Neural progenitor cell (in vitro differentiated cells): ENCODE data around the gene GLTP. TPM values are rescaled to one million over a fixed set of nuclear protein-coding genes. Genes with fewer than 3 reads are reported as not detected.

ENCODE experiments used
- DNase-seq: peaks from one replicate; pipeline ENCODE4 v3.0.0-alpha.2; 2016; ENCODE audit warnings: low spot score
- H2AFZ ChIP-seq: fragments of 200-600 bp; sonication (generic); replicated peaks from 2 replicates; pipeline ENCODE4 v1.6.1; 2016; ENCODE audit warnings: antibody characterized with exemption
- H3F3A ChIP-seq: fragments of 200-600 bp; sonication (generic); 2 replicates; pipeline ENCODE4 v1.6.1; 2016; ENCODE audit warnings: antibody characterized with exemption, low read depth
- H3K27ac ChIP-seq: fragments of 200-600 bp; sonication (generic); 2 replicates; pipeline ENCODE4 v1.5.1; 2016; ENCODE audit warnings: mild to moderate bottlenecking
- H3K27me3 ChIP-seq: fragments of 200-600 bp; sonication (generic); 2 replicates; pipeline ENCODE4 v1.6.1; 2016; ENCODE audit warnings: mild to moderate bottlenecking, moderate library complexity
- H3K36me3 ChIP-seq: fragments of 200-600 bp; sonication (generic); 2 replicates; pipeline ENCODE4 v1.5.1; 2016
- H3K4me1 ChIP-seq: fragments of 200-600 bp; sonication (generic); 2 replicates; pipeline ENCODE4 v1.6.1; 2016; ENCODE audit warnings: mixed run types
- H3K4me2 ChIP-seq: fragments of 200-600 bp; sonication (generic); 2 replicates; pipeline ENCODE4 v1.6.1; 2016
- H3K4me3 ChIP-seq: fragments of 200-600 bp; sonication (generic); 2 replicates; pipeline ENCODE4 v1.5.1; 2016
- H3K79me2 ChIP-seq: fragments of 200-600 bp; sonication (generic); 2 replicates; pipeline ENCODE4 v1.6.1; 2016; ENCODE audit warnings: low read depth
- H3K9ac ChIP-seq: fragments of 200-600 bp; sonication (generic); 2 replicates; pipeline ENCODE4 v1.6.1; 2016
- H3K9me3 ChIP-seq: fragments of 200-600 bp; sonication (generic); 2 replicates; pipeline ENCODE4 v1.5.1; 2016; ENCODE audit warnings: low read depth
- H4K20me1 ChIP-seq: fragments of 200-600 bp; sonication (generic); 2 replicates; pipeline ENCODE4 v1.6.1; 2016; ENCODE audit warnings: low read depth
- H3K27ac Mint-ChIP-seq: 3 replicates; pipeline ENCODE4 v1.8.0; 2021; ENCODE audit warnings: mixed read lengths
- H3K27me3 Mint-ChIP-seq: 2 replicates; pipeline ENCODE4 v1.8.0; 2022; ENCODE audit warnings: low read depth, mild to moderate bottlenecking, inconsistent platforms, moderate library complexity, mixed read lengths; ENCODE audit not compliant: insufficient read depth
- H3K36me3 Mint-ChIP-seq: 3 replicates; pipeline ENCODE4 v1.8.0; 2021; ENCODE audit warnings: mixed read lengths
- H3K4me1 Mint-ChIP-seq: 3 replicates; pipeline ENCODE4 v1.8.0; 2021; ENCODE audit warnings: mixed read lengths
- H3K4me3 Mint-ChIP-seq: 3 replicates; pipeline ENCODE4 v1.8.0; 2021; ENCODE audit warnings: mild to moderate bottlenecking, moderate library complexity, mixed read lengths
- H3K9me3 Mint-ChIP-seq: 3 replicates; pipeline ENCODE4 v1.8.0; 2020; ENCODE audit warnings: mixed read lengths
- EZH2 ChIP-seq: fragments of 200-600 bp; sonication (generic); IDR thresholded peaks from 2 replicates; pipeline ENCODE4 v1.6.1; 2017; ENCODE audit warnings: antibody characterized with exemption, mild to moderate bottlenecking, moderate library complexity
- EZH2phosphoT487 ChIP-seq: fragments of 200-600 bp; sonication (generic); IDR thresholded peaks from 2 replicates; pipeline ENCODE4 v1.6.1; 2017; ENCODE audit warnings: antibody characterized with exemption
- total RNA-seq: library from RNA; depleted of rRNA; stranded (reverse); fragments of >200 nt; gene quantifications from 2 replicates; pipeline ENCODE4 v1.2.3, GENCODE V29; 2015; ENCODE audit warnings: low replicate concordance
- TF ChIP-seq, protein P1 (sequence below): fragments of 200-600 bp; sonication (generic); IDR thresholded peaks from 2 replicates; pipeline ENCODE4 v1.5.1; 2017; ENCODE audit warnings: antibody characterized with exemption, mild to moderate bottlenecking

GLTP gene
- total RNA-seq, 1 donor from 2014 or later, result 24.0 TPM

DNA sequence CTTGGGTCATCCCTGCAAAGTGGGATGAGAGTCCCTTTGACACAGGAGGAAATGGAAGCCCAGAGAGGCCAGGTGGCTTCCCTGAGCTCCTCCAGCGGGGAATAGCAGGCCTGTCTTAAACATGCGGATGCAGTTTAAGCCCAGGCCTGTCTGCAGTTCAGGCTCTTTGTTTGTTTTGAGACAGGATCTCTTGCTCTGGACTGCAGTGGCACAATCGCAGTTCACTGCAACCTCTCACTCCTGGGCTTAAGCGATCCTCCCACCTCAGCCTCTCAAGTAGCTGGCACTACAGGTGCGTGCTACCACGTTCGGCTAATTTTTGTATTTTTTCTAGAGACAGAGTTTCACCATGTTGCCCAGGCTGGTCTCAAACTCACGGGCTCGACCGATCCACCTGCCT is 50.7 kb downstream of the GLTP start:
- peaks cover 15% of the 10 kb centered on the region for H3K27me3 ChIP-seq
- H3K9me3 Mint-ChIP-seq, result no peaks in the 10 kb centered on the region
- no peaks in the 10 kb centered on the region for H3K36me3 ChIP-seq
- H3K9me3 ChIP-seq, result no peaks in the 10 kb centered on the region
- no peaks in the 10 kb centered on the region for H3K4me1 ChIP-seq
- H3K79me2 ChIP-seq, result no peaks in the 10 kb centered on the region
- peaks cover 6% of the 10 kb centered on the region for H3K4me1 Mint-ChIP-seq
- H3K27ac ChIP-seq, result no peak overlapping the region
- no peak overlapping the region for H3K4me3 ChIP-seq
- H3K36me3 Mint-ChIP-seq, result no peaks in the 10 kb centered on the region
- no peaks in the 10 kb centered on the region for H4K20me1 ChIP-seq
- H3K4me3 Mint-ChIP-seq, result no peak overlapping the region
- H3F3A ChIP-seq, result peaks cover 8% of the 10 kb centered on the region
- TF ChIP-seq EZH2phosphoT487 (no peak), EZH2 (no peak)
- TF ChIP-seq, protein P1, sequence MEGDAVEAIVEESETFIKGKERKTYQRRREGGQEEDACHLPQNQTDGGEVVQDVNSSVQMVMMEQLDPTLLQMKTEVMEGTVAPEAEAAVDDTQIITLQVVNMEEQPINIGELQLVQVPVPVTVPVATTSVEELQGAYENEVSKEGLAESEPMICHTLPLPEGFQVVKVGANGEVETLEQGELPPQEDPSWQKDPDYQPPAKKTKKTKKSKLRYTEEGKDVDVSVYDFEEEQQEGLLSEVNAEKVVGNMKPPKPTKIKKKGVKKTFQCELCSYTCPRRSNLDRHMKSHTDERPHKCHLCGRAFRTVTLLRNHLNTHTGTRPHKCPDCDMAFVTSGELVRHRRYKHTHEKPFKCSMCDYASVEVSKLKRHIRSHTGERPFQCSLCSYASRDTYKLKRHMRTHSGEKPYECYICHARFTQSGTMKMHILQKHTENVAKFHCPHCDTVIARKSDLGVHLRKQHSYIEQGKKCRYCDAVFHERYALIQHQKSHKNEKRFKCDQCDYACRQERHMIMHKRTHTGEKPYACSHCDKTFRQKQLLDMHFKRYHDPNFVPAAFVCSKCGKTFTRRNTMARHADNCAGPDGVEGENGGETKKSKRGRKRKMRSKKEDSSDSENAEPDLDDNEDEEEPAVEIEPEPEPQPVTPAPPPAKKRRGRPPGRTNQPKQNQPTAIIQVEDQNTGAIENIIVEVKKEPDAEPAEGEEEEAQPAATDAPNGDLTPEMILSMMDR, result no peak
- H3K4me2 ChIP-seq, result no peak overlapping the region
- DNase-seq, result no peak
- H3K9ac ChIP-seq, result no peak overlapping the region
- no peak overlapping the region for H3K27ac Mint-ChIP-seq
- H3K27me3 Mint-ChIP-seq, result peaks cover 19% of the 10 kb centered on the region
- H2AFZ ChIP-seq, result no peak overlapping the region

DNA sequence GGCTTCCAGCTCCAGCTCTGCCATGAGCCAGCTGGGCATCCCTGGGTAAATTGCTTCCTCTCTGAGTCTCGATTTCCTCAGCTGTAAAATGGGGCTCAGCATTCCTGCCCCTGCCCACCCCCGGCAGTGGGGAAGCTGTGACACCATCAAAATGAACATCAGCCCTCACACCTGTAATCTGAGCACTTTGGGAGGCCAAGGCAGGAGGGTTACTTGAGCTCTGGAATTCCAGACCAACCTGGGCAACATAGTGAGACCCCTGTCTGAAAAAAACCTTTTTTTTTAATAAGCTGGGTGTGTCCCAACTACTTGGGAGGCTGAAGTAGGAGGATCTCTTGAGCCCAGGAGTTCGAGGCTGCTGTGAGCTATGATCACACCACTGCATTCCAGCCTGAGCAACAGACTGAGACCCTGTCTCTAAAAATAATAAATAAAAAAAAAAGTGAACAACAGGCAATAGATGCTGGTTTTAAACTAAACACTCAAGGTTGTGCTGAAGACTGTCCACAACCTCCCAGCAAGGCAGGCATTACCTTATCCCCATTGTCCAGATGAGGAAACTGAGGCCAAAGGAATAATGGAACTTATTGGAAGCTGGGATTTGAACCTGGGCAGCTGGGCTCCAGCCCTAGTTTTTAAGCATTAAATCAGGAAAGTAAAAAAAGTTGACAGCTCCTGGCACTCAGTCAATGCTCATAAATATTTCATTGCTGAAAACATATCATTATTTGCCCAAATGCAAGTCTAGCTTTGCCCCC is 51.4 kb downstream of the GLTP start:
- H4K20me1 ChIP-seq, result no peaks in the 10 kb centered on the region
- TF ChIP-seq, protein P1, result no peak
- H3K27ac ChIP-seq, result no peak overlapping the region

DNA sequence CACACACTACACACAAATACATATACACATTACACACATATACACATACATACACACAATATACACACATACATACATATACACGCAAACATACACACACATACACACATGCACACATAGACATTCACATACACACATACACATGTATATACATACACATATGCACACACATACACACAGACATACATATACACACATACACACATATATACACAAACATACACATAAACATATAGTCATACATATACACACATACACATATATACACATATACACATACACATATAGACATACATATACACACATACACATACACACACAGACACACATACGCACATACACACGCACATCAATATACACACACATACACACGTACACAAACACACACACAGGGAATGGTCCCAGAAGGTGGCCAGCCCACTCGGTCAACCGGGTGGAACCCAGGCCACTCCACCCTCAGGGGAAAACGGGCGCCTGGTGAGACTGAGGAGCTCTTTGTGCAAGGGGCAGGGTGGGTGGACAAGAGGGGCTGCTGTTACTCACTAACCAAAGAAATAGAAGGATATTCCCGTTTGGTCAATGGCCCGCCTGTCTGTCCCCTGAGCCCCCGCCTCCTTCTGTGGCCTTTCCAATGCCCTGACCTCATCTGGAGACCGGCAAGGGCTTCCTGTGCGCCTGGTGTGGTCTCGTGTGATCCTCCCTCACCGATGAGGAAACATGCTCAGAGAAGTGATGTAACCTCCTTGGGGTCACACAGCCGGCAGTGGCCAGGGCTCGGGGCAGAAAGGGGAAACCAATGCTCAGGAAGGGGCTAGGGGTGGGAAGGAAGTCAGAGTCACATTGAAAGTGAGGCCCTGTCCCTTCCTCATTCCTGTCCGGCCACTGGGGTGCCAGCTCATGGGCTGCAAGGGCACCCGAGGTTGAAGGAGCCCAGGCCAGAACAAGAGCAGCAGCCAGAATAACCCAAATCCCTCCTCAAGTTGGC is 52.5 kb downstream of the GLTP start:
- no peak for DNase-seq
- Histone ChIP-seq H2AFZ (no peak overlapping the region), H3K4me3 (no peak overlapping the region), H3K4me2 (no peak overlapping the region), H3K9ac (no peak overlapping the region), H3F3A (peaks cover 5% of the 10 kb centered on the region), H3K27me3 (peaks cover 13% of the 10 kb centered on the region), H4K20me1 (no peaks in the 10 kb centered on the region), H3K4me1 (no peaks in the 10 kb centered on the region), H3K27ac (no peak overlapping the region), H3K36me3 (no peaks in the 10 kb centered on the region), H3K79me2 (no peaks in the 10 kb centered on the region), H3K9me3 (no peaks in the 10 kb centered on the region)
- peak overlapping the region; percentile 42 for H3K27ac Mint-ChIP-seq
- H3K27me3 Mint-ChIP-seq, result peaks cover 17% of the 10 kb centered on the region
- peaks cover 8% of the 10 kb centered on the region for H3K4me1 Mint-ChIP-seq
- H3K9me3 Mint-ChIP-seq, result no peaks in the 10 kb centered on the region
- H3K36me3 Mint-ChIP-seq, result no peaks in the 10 kb centered on the region
- TF ChIP-seq EZH2phosphoT487, result no peak
- TF ChIP-seq, protein P1, result no peak
- no peak for TF ChIP-seq EZH2
- H3K4me3 Mint-ChIP-seq, result no peak overlapping the region

More for the DNA sequence above, 51.4 kb downstream of the GLTP start:
- Histone ChIP-seq H3K36me3 (no peaks in the 10 kb centered on the region), H3K9me3 (no peaks in the 10 kb centered on the region), H3K4me3 (no peak overlapping the region), H3K4me2 (no peak overlapping the region), H2AFZ (no peak overlapping the region), H3K27me3 (peaks cover 15% of the 10 kb centered on the region), H3F3A (peaks cover 5% of the 10 kb centered on the region), H3K4me1 (no peaks in the 10 kb centered on the region), H3K79me2 (no peaks in the 10 kb centered on the region), H3K9ac (no peak overlapping the region)
- Mint-ChIP-seq H3K4me1 (peaks cover 6% of the 10 kb centered on the region), H3K27me3 (peaks cover 19% of the 10 kb centered on the region), H3K4me3 (no peak overlapping the region), H3K27ac (no peak overlapping the region), H3K9me3 (no peaks in the 10 kb centered on the region), H3K36me3 (no peaks in the 10 kb centered on the region)
- no peak for DNase-seq
